HepG2 (cell line): Measurements from ENCODE around the gene TSPAN15. TPM values are rescaled to one million over a fixed set of nuclear protein-coding genes. Genes with fewer than 3 reads are reported as not detected.
A peak's percentile ranks its signal among the peaks of the same experiment; 100 is the strongest.

Experiments
- ATAC-seq: fragments of 200-7000 bp; cut with Tn5 transposase; 3 replicates; pipeline ENCODE4 v1.9.1; 2020; ENCODE audit warnings: mild to moderate bottlenecking, moderate library complexity
- BruUV-seq: library from RNA; stranded (reverse); fragments of 400-500 nt; replicated peaks from 2 replicates; lab custom pipeline; 2021; lab: Mats Ljungman, UMichigan
- CTCF ChIA-PET: fragments of 300-600 bp; formaldehyde crosslinking; extraction: SDS; loops from one replicate; lab custom pipeline; 2021; ENCODE audit warnings: low total read pairs, inconsistent platforms, low intra/inter-chr PET ratio; lab: Yijun Ruan, JAX
- POLR2A ChIA-PET: fragments of 350-600 bp; sonication (Branson Sonifier 250); formaldehyde crosslinking; loops from one replicate; lab custom pipeline; 2020; ENCODE audit warnings: antibody characterized with exemption, inconsistent platforms; lab: Yijun Ruan, JAX
- DNase-seq: peaks from one replicate; pipeline ENCODE4 v3.0.0-alpha.2; 2015; ENCODE audit warnings: low spot score
- FAIRE-seq: peaks from 3 replicates; lab custom pipeline; 2011; peaks lifted over from hg19 to GRCh38; lab: Jason Lieb, UNC
- H2AFZ ChIP-seq: one replicate; pipeline ENCODE4 v1.6.1; 2011; ENCODE audit warnings: low read length, inconsistent platforms
- H3K27ac ChIP-seq: fragments of 300-600 bp; 3 replicates; pipeline ENCODE4 v1.8.0; 2011; ENCODE audit warnings: mixed run types, mild to moderate bottlenecking, mixed read lengths, low read length, inconsistent platforms; ENCODE audit not compliant: insufficient read depth; ENCODE audit errors: extremely low read length
- H3K27me3 ChIP-seq, 2 experiments: fragments of 200-600 bp in 1 of 2; 2 replicates in 1 of 2; 3 replicates in 1 of 2; pipeline versions ENCODE4 v1.6.0 to v1.8.0; 2011; ENCODE audit warnings: low read length in 2 of 2, mild to moderate bottlenecking in 2 of 2, moderate library complexity in 2 of 2, inconsistent platforms in 1 of 2; ENCODE audit not compliant: insufficient read depth in 2 of 2, control insufficient read depth in 1 of 2
- H3K36me3 ChIP-seq, 2 experiments: fragments of 200-600 bp in 1 of 2; replicated peaks in 1 of 2; 2 replicates in 1 of 2; 3 replicates in 1 of 2; pipeline versions ENCODE4 v1.5.1 to v1.8.0; 2011; ENCODE audit warnings: low read length in 2 of 2, inconsistent platforms in 1 of 2; ENCODE audit not compliant: insufficient read depth in 2 of 2, control insufficient read depth in 1 of 2
- H3K4me1 ChIP-seq: 2 replicates; pipeline ENCODE4 v1.5.1; 2012; ENCODE audit warnings: low read length, inconsistent platforms; ENCODE audit not compliant: insufficient read depth
- H3K4me2 ChIP-seq: 2 replicates; pipeline ENCODE4 v1.6.0; 2011; ENCODE audit warnings: low read depth, low read length, inconsistent platforms
- H3K4me3 ChIP-seq, 3 experiments: fragments of 200-600 bp in 1 of 3; sonication (generic), shearing (Covaris generic) in 1 of 3; replicated peaks in 1 of 3; 2 replicates each; pipeline ENCODE4 v1.5.1; 2011 to 2016; ENCODE audit warnings: low read length in 3 of 3, inconsistent platforms in 2 of 3, low read depth in 2 of 3, mild to moderate bottlenecking in 2 of 3, control low read depth in 1 of 3, mixed read lengths in 1 of 3; ENCODE audit not compliant: insufficient read depth in 1 of 3
- H3K79me2 ChIP-seq: one replicate; pipeline ENCODE4 v1.6.1; 2011; ENCODE audit warnings: low read length, inconsistent platforms; ENCODE audit not compliant: insufficient read depth
- H3K9ac ChIP-seq: 2 replicates; pipeline ENCODE4 v1.6.0; 2011; ENCODE audit warnings: mild to moderate bottlenecking, low read depth, low read length, inconsistent platforms; ENCODE audit not compliant: insufficient read depth
- H3K9me3 ChIP-seq: 2 replicates; pipeline ENCODE4 v1.5.1; 2012; ENCODE audit warnings: mild to moderate bottlenecking, low read length
- H4K20me1 ChIP-seq: 2 replicates; pipeline ENCODE4 v1.6.0; 2011; ENCODE audit warnings: inconsistent platforms, mild to moderate bottlenecking, low read length, moderate library complexity; ENCODE audit not compliant: insufficient read depth
- ELK4 ChIP-seq: sonication (generic); formaldehyde crosslinking; IDR thresholded peaks from 2 replicates; pipeline ENCODE4 v1.9.0; 2021; ENCODE audit warnings: missing genetic modification reagents, borderline replicate concordance
- NFIB ChIP-seq: sonication (generic); formaldehyde crosslinking; IDR thresholded peaks from 2 replicates; pipeline ENCODE4 v1.9.0; 2021; ENCODE audit warnings: missing genetic modification reagents, mild to moderate bottlenecking, borderline replicate concordance
- TRIM24 ChIP-seq: sonication (generic); formaldehyde crosslinking; IDR thresholded peaks from 2 replicates; pipeline ENCODE4 v1.8.0; 2022; ENCODE audit warnings: mild to moderate bottlenecking, missing genetic modification reagents
- ZBTB33 ChIP-seq: sonication (generic); formaldehyde crosslinking; IDR thresholded peaks from 2 replicates; pipeline ENCODE4 v1.4.0; 2020; ENCODE audit warnings: missing genetic modification reagents
- ZNF670 ChIP-seq: sonication (generic); formaldehyde crosslinking; IDR thresholded peaks from 2 replicates; pipeline ENCODE4 v1.8.0; 2022; ENCODE audit warnings: mild to moderate bottlenecking, missing genetic modification reagents, borderline replicate concordance
- ZNF75D ChIP-seq: sonication (generic); formaldehyde crosslinking; IDR thresholded peaks from 2 replicates; pipeline ENCODE4 v1.8.1; 2023; ENCODE audit warnings: missing genetic modification reagents, mild to moderate bottlenecking, borderline replicate concordance
- WGBS: methylation state at CpG from one replicate; pipeline ENCODE4 v1.1.6; 2017; ENCODE audit warnings: low lambda C conversion rate; 5-methylcytosine and 5-hydroxymethylcytosine counted together
- in situ Hi-C: cut with HindIII; loops from 2 replicates; pipeline ENCODE4 v1.10.0; 2017; ENCODE audit warnings: low pct_unique_long_range_greater_than_20kb; ENCODE audit not compliant: extremely low pct_ligation_motif_present
- intact Hi-C: fragments of 100-400 bp; cut with micrococcal nuclease; formaldehyde crosslinking; loops from one replicate; pipeline ENCODE4 v1.10.0; 2022; ENCODE audit not compliant: unreplicated experiment
- polyA plus RNA-seq, 8 experiments: library from polyadenylated mRNA; depleted of rRNA in 3 of 8; stranded (reverse) in 7 of 8; unstranded in 1 of 8; fragments of >200 nt; fragmentation: Illumina TruSeq in 4 of 8; extraction: Trizol in 4 of 8; gene quantifications; 2 replicates each; pipeline versions ENCODE4 v1.2.1 to v1.2.3, GENCODE V29; 2011 to 2016; ENCODE audit warnings: low read depth in 4 of 8, missing spikeins in 1 of 8, mixed read lengths in 1 of 8; ENCODE audit not compliant: insufficient read depth in 1 of 8
- total RNA-seq, 5 experiments: library from RNA; depleted of rRNA; stranded (reverse); fragments of >200 nt; fragmentation: Illumina TruSeq; extraction: Trizol; gene quantifications; 2 replicates each; pipeline ENCODE4 v1.2.3, GENCODE V29; 2016; ENCODE audit warnings: low read depth in 1 of 5

Gene TSPAN15
- total and polyA plus RNA-seq, 2 of the 13 experiments (the other 11 are each of a cell fraction or from before 2014, with no cell fraction given) = 0.27 to 3.2 TPM

DNA sequence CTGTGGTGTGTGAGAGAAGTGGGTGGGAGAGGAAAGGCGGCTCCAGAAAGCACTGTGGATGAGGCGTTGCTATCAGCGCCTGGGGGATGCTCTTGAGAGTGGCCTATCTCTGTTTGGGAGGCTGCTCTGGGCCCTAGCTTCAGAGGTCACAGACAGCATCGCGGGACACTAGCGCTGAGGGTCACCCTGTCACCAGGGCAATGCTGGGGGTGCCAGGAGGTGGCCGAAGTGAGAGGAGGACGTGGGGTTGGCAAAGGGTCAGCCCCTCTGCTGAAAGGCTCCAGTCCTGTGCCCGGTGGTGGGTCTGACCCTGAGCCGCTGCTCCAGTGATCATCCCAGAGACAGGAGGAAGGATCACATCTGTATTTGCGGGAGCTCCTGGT, 31.5 kb upstream of the TSPAN15 start:
- Histone ChIP-seq H3K79me2 (no peaks in the 10 kb centered on the region), H3K27ac (no peak overlapping the region), H2AFZ (no peak overlapping the region), H3K4me3 (no peak overlapping the region), H3K36me3 (no peaks in the 10 kb centered on the region), H4K20me1 (no peaks in the 10 kb centered on the region), H3K9ac (no peak overlapping the region), H3K4me2 (no peak overlapping the region), H3K9me3 (no peaks in the 10 kb centered on the region), H3K4me1 (peaks cover 64% of the 10 kb centered on the region), H3K27me3 (peaks cover 3 to 14% of the 10 kb centered on the region in 2 experiments; a peak in 3 of 5 replicates)
- ATAC-seq = no peak
- no peak for DNase-seq
- BruUV-seq = no TSS peak
- in situ Hi-C loops = no loop called here
- TF ChIP-seq ZNF75D (no peak), NFIB (no peak), ELK4 (no peak), ZBTB33 (CRISPR knock-in tag) (0 out of 2 replicates have a peak, but pooled peaks have one; percentile 7), ZNF670 (CRISPR knock-in tag) (no peak), TRIM24 (no peak)
- POLR2A ChIA-PET = no interaction called here
- CTCF ChIA-PET = no interaction called here
- WGBS = 83% methylated on average over 11 of the region's 11 CpGs
- FAIRE-seq = no peak
- intact Hi-C loops = no loop called here
